ENCODE data around the gene MREG.

DNA sequence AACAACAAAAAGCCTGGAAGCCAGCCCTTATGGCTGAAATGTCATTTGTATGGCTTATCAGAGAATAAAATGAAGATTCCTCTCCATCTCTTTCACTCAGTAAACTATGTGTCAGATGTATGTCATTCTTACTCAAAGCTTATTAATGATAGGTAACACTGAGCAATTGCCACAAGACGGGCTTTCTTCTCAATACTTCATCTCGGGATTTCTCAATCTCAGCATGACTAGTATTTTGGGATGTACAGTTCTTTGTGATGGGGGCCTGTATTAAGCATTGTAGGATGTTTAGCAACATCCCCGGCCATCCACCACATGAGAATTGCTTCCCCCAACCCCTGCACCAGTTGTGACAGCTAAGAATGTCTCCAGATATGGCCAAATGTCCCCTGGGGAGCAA lies 80.2 kb downstream of the MREG start:
- TF ChIP-seq, protein P1, sequence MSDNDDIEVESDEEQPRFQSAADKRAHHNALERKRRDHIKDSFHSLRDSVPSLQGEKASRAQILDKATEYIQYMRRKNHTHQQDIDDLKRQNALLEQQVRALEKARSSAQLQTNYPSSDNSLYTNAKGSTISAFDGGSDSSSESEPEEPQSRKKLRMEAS (IDR thresholded peaks at IDR 0.05), result no peak
- TF ChIP-seq RAD21 (IDR thresholded peaks at IDR 0.05; ENCODE audit: low read depth) (no peak), NFIC (IDR thresholded peaks at IDR 0.05) (no peak), EP300 (IDR thresholded peaks at IDR 0.05; ENCODE audit: borderline replicate concordance) (no peak), EGR1 (IDR thresholded peaks at IDR 0.05) (no peak), YY1 (IDR thresholded peaks at IDR 0.05; ENCODE audit: low read depth) (no peak)
- TF ChIP-seq, protein P2, sequence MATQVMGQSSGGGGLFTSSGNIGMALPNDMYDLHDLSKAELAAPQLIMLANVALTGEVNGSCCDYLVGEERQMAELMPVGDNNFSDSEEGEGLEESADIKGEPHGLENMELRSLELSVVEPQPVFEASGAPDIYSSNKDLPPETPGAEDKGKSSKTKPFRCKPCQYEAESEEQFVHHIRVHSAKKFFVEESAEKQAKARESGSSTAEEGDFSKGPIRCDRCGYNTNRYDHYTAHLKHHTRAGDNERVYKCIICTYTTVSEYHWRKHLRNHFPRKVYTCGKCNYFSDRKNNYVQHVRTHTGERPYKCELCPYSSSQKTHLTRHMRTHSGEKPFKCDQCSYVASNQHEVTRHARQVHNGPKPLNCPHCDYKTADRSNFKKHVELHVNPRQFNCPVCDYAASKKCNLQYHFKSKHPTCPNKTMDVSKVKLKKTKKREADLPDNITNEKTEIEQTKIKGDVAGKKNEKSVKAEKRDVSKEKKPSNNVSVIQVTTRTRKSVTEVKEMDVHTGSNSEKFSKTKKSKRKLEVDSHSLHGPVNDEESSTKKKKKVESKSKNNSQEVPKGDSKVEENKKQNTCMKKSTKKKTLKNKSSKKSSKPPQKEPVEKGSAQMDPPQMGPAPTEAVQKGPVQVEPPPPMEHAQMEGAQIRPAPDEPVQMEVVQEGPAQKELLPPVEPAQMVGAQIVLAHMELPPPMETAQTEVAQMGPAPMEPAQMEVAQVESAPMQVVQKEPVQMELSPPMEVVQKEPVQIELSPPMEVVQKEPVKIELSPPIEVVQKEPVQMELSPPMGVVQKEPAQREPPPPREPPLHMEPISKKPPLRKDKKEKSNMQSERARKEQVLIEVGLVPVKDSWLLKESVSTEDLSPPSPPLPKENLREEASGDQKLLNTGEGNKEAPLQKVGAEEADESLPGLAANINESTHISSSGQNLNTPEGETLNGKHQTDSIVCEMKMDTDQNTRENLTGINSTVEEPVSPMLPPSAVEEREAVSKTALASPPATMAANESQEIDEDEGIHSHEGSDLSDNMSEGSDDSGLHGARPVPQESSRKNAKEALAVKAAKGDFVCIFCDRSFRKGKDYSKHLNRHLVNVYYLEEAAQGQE (IDR thresholded peaks at IDR 0.05; ENCODE audit: low read depth), result no peak
